ENCODE results near the gene CORO7. TPM values are rescaled to one million over a fixed set of nuclear protein-coding genes. Genes with fewer than 3 reads are reported as not detected.

The CORO7 gene
- polyA plus RNA-seq, 1 of the 3 experiments (the other 2 are of a cell fraction), result 25.8 TPM

GRCh38 chr16:4360538-4361021 lies 55.8 kb downstream of the CORO7 start:
- H4K20me1 ChIP-seq (ENCODE audit: insufficient read depth), result no peaks in the 10 kb centered on the region
- 81% methylated on average over 11 of the region's 11 CpGs for whole genome bisulfite sequencing (ENCODE audit: low lambda C conversion rate)
- peaks cover 0 to 10% of the 10 kb centered on the region in 2 experiments; a peak in 1 of 4 replicates for H3K4me1 ChIP-seq (ENCODE audit: control insufficient read depth in 1 of 2, insufficient read depth in 2 of 2, low read depth in 1 of 2, low read length in 1 of 2)
- H3K27ac ChIP-seq (ENCODE audit: low read depth in 2 of 2, low read length in 1 of 2), result no peak overlapping the region
- H3K36me3 ChIP-seq (replicated peaks in 1 of 2; ENCODE audit: control insufficient read depth in 1 of 2, insufficient read depth in 2 of 2, low read length in 1 of 2), result peaks cover 0 to 2% of the 10 kb centered on the region in 2 experiments
- TF ChIP-seq CHD2 (IDR thresholded peaks at IDR 0.05; ENCODE audit: low read length, partially characterized antibody), result no peak
- no peak for TF ChIP-seq SMC3 (IDR thresholded peaks at IDR 0.05; ENCODE audit: low read depth, low read length)
- no peak for TF ChIP-seq EZH2phosphoT487 (IDR thresholded peaks at IDR 0.05; ENCODE audit: borderline replicate concordance, low read depth)
- TF ChIP-seq RAD21 (IDR thresholded peaks at IDR 0.05; ENCODE audit: low read length), result no peak
- no peak for TF ChIP-seq EP300 (IDR thresholded peaks at IDR 0.05; ENCODE audit: borderline replicate concordance in 1 of 2, low read depth in 1 of 2, low read length in 1 of 2)
- no peak for TF ChIP-seq CTCF (IDR thresholded peaks at IDR 0.05)
- TF ChIP-seq FOXM1 (IDR thresholded peaks at IDR 0.05; ENCODE audit: low read depth), result no peak
- no peak for TF ChIP-seq FOXJ3 (CRISPR knock-in tag; IDR thresholded peaks at IDR 0.05)
- TF ChIP-seq TCF12 (IDR thresholded peaks at IDR 0.05), result no peak
- no peak for TF ChIP-seq USF1 (IDR thresholded peaks at IDR 0.05; ENCODE audit: borderline replicate concordance, low read depth)
- no peak for TF ChIP-seq JUND (IDR thresholded peaks at IDR 0.05)
- no peak for TF ChIP-seq NFIC (IDR thresholded peaks at IDR 0.05; ENCODE audit: borderline replicate concordance)
- ChIA-PET POLR2A (no interaction called here), CTCF (interaction anchor here (1.4 to 5.6 kb wide), 6 partner anchors 11 to 107 kb away, joined by 4 to 299 read pairs (median 32); no protein-coding TSS in a partner anchor)
- H3K4me2 ChIP-seq, result no peak overlapping the region
- no peaks in the 10 kb centered on the region for H3K79me2 ChIP-seq (ENCODE audit: insufficient read depth)
- no peak overlapping the region for H3K4me3 ChIP-seq (ENCODE audit: low read depth in 2 of 2, low read length in 1 of 2)
- no peak overlapping the region for H3K9ac ChIP-seq
- peaks cover 6% of the 10 kb centered on the region for H3F3A ChIP-seq (replicated peaks; ENCODE audit: insufficient read depth)
- H3K9me3 ChIP-seq, result no peaks in the 10 kb centered on the region
- no peaks in the 10 kb centered on the region for H3K9me2 ChIP-seq
- no peak overlapping the region for H2AFZ ChIP-seq (ENCODE audit: low read depth)
- no peaks in the 10 kb centered on the region for H3K27me3 ChIP-seq (ENCODE audit: insufficient read depth)
- peak; percentile 81 for DNase-seq

GRCh38 chr16:4359914-4360313 lies 56.5 kb downstream of the CORO7 start:
- Histone ChIP-seq H3K79me2 (ENCODE audit: insufficient read depth) (no peaks in the 10 kb centered on the region), H3K4me3 (ENCODE audit: low read depth in 2 of 2, low read length in 1 of 2) (no peak overlapping the region), H3K9me3 (no peaks in the 10 kb centered on the region), H3K4me2 (no peak overlapping the region), H3K27ac (ENCODE audit: low read depth in 2 of 2, low read length in 1 of 2) (no peak overlapping the region), H3K9ac (no peak overlapping the region), H3K4me1 (ENCODE audit: control insufficient read depth in 1 of 2, insufficient read depth in 2 of 2, low read depth in 1 of 2, low read length in 1 of 2) (peaks cover 0 to 10% of the 10 kb centered on the region in 2 experiments; a peak in 1 of 4 replicates), H4K20me1 (ENCODE audit: insufficient read depth) (no peaks in the 10 kb centered on the region), H3K36me3 (replicated peaks in 1 of 2; ENCODE audit: control insufficient read depth in 1 of 2, insufficient read depth in 2 of 2, low read length in 1 of 2) (peaks cover 0 to 2% of the 10 kb centered on the region in 2 experiments), H2AFZ (ENCODE audit: low read depth) (no peak overlapping the region), H3K9me2 (no peaks in the 10 kb centered on the region), H3F3A (replicated peaks; ENCODE audit: insufficient read depth) (peaks cover 6% of the 10 kb centered on the region), H3K27me3 (ENCODE audit: insufficient read depth) (no peaks in the 10 kb centered on the region)
- no peak for DNase-seq
- POLR2A ChIA-PET, result interaction anchor here (1.0 kb wide), 1 partner anchor 33 kb away, joined by 4 read pairs; no protein-coding TSS in a partner anchor
- TF ChIP-seq REST (IDR thresholded peaks at IDR 0.05; ENCODE audit: low read depth, low read length), result no peak
- 94% methylated on average over 2 of the region's 3 CpGs for WGBS (ENCODE audit: low lambda C conversion rate)
- CTCF ChIA-PET, result interaction anchor here (0.7 to 5.6 kb wide), 23 partner anchors 9 to 106 kb away, joined by 3 to 299 read pairs (median 11); partner anchors contain the start of gene CORO7

Data from SK-N-SH (cell line).